NCI-H2107 treated with DMSO at 0.1 percent for 48 hours (cell line): ENCODE results near the gene UNC13A.

Experiments
- DNase-seq: peaks from one replicate; lab custom pipeline; 2025; ENCODE audit not compliant: unreplicated experiment; lab: John Stamatoyannopoulos, UW

The UNC13A gene

DNA sequence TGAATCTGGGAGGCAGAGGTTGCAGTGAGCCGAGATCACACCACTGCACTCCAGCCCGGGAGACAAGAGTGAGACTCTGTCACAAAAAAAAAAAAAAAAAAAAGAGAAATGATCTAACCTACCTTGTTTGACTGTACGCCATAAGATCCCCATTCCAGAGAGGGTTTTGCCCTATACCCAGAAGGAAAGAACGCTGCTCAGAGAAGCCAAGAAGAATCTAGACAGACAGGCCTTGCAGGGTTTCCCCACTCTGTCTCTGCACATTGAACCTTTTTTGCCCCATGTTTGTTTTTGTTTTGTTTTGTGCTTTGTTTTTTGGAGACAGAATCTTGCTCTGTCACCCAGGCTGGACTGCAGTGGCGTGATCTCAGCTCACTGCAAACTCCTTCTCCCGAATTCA, 23.7 kb upstream of the UNC13A start:
- no peak for DNase-seq

DNA sequence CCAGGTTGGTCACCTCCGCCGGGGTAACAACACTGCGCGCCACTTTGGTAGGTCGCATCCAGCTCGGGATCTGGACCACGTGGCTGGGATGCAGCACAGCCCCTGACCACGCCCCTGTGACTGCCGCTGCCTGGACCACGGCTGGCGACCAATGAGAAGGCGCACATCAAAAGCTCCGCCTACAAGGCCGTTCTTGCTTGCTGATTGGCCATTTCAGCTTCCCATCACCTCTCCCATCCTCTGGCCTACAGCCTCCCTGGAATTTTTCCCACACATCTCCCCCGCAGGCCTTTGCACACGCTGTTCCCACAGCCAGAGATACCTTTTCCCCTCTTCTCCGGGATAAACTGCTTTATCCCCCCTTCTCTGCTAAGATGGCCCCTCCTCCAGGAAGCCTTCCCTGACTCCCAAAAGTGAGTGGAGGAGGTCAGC, 18.6 kb upstream of the UNC13A start:
- DNase-seq, result no peak

DNA sequence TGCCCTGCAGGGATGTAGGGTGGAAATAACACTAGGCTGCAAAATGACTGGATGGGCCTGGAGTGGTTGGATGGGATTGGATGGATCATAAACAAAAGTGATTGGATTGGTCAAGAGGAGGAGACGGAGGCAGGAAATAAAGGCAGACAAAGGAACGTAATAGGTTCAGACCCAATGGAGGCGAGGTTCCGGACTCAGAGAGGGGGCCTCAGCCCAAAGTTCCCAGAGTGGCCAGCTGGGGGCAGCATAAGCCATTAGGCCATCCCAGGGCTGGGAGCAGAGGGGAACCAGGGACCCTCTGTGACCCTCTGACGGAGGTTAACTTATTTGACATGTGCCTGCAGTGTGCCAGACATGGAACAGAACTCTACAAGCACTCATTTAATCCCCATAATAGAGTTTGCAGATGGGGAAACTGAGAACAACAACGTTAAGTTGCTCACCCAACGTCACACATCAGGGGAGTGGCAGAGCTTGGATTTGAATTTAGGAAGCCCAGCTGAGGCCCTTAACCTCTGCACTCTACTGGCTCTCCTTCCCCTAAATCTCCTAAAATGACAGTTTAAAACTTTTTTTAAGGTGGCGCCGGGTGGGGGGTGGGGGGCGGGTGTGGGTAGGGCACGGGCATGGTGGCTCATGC, 15.8 kb upstream of the UNC13A start:
- DNase-seq, result no peak

DNA sequence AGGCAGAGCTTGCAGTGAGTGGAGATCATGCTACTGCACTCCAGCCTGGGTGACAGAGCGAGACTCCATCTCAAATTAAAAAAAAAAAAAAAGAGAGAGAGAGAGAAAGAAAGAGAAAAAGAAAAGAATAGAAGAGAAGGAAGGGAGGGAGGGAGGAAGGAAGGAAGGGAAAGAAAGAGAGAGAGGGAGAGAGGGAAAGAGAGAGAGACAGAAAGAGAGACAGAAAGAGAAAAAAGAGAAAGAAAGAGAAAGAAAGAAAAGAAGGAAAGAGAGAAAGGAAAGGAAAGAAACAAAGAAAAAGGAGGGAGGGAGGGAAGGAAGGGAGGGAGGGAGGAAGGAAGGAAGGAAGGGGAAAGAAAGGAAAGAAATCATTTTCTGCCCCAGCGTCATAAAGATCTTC, 7.0 kb upstream of the UNC13A start:
- DNase-seq, result no peak

DNA sequence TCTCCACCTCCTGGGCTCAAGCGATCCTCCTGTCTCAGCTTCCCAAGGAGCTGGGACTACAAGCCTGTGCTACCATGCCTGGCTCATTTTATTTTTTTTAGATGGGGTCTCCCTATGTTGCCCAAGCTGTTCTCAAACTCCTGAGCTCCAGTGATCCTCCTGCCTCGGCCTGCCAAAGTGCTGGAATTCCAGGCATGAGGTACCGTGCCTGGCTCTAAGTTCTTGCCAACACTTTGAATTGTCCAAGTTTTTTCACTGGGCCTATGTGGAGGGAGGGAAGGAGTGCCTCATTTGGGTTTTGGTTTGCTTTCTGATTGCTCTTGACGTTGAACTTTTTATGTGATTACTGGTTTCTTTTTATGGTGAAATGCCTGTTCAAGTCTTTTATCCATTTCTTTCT, 4.4 kb upstream of the UNC13A start:
- no peak for DNase-seq

DNA sequence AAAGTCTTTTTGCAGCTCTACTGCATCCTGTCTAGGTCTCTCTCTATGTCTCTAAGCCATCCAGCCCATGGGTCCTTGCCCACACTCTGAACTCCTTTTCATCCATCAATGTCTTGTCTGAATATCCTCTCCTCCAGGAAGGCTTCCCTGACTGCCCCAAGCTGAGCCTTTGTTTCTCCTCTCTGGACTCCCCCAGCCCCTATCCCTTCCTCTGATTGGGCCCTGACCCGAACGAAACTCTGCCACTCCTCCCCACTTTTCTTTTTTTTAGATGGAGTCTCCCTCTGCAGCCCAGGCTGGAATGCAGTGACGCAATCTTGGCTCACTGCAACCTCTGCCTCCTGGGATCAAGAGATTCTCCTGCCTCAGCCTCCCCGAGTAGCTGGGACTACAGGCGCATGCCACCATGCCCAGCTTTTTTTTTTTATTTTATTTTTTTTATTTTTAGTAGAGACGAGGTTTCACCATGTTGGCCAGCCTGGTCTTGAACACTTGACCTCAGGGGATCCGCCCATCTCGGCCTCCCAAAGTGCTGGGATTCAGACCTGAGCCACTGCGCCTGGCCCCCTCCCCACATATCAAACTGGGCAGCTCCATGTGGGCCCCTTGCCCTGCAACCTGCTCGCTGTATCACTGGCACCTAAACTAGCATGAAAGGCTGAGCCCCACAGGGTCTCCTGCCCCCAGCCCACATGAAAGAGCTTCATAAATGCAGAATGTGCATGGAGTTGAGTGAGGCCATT, 870 bp upstream of the UNC13A start:
- DNase-seq, result no peak

DNA sequence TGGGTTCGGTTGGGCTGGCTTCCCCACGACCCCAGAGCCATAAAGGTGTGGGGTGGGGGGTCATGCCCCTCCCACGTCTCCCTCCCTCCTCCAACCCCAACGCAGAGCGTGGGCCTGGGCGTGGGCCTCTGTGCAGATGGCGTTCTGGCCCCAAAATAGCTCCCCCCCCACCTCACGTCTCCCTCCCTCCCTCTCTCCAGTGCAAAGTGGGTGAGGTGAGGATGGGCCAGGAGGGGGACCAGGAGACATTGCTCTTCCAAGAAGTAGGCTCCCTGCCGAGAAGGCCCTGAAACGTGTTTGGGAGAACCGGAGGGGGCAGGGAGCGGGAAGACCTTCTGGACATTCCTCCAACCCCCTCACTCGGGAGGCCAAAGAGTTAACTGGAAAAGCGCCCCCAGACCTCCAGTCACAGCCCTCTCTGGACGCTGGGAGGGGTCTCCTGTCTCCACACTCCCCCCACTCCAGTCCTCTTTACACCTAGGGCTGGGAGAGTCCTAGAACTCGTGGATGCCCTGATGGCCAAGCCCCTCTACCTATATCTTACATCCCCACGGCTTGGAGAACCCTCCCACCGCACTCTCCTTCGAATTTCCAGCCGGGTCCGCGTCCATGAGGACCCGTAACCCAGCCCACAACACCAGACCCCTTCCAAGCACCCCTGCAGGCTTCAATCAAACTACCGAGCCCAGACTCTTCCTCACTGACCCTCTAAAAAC, 855 bp downstream of the UNC13A start:
- DNase-seq, result no peak

DNA sequence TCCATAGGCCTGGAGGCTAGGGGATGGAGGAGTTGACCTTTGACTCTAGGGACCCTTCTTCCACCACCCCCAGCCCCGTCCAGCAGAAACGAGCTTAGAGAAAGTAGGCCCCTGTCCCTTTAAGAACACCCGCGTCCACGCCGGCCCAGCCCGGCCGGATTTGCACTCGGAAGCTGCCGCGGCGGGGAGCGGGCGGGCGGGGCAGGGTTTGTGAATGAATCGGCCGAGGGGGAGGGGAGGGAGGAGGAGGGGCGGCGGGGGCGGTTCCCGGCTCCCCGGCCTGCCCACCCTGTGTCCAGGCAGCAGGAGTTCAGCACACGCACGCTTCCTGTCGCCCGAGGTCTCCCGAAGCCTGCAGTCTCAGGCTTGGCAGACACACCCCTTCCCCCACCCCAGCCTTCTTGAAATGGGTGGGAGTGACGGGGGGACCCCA, 1.5 kb downstream of the UNC13A start:
- no peak for DNase-seq

DNA sequence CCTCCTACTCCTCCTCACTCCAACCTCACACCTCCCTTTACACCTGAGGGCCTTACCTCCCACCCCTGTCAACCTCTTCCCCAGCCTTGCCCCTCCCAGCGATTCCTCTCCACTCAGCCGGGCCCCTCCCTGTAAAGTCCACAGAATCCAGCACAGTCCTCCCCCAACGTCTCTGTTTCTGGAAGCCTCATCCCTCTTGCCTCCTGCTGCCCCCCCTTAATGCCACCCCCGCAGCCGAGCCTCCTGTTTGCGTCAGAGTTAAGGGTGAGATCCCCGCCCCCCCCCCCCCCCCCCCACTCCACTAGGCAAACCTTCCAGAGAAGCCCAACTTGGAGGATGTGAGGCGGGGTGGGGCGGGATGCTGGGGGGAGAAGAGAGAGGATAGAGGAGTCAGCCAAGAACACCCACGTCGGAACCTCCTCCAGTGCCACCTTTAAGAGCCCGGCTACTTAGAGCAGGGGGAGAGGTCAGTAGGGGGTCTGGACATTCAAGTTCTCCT, 2.1 kb downstream of the UNC13A start:
- DNase-seq, result no peak

DNA sequence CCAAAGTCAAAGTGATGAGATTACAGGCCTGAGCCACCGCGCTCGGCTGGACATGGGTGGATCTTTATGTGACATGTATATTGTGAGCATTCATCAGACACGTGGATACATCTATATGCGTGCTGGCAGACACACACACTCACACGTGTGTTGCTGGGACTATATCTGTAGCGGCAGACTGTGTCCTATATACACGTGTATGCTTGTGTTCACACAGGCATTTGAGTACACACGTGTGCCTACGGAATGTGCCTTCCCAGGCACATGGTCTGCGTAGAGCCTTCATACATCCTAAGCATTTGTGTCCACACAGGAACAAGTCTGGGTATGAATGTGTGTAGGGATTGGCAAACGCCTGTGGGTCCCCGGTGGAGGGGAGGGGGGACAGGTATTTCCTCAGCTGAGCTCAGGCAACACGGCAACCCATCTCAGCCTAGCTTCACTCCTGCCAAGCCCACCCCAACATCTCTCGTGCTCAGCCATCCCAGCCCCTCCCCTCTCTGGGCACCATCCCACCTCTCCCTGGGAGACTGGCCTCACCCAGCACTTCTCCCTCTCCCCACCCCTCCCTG, 2.6 kb downstream of the UNC13A start:
- no peak for DNase-seq

DNA sequence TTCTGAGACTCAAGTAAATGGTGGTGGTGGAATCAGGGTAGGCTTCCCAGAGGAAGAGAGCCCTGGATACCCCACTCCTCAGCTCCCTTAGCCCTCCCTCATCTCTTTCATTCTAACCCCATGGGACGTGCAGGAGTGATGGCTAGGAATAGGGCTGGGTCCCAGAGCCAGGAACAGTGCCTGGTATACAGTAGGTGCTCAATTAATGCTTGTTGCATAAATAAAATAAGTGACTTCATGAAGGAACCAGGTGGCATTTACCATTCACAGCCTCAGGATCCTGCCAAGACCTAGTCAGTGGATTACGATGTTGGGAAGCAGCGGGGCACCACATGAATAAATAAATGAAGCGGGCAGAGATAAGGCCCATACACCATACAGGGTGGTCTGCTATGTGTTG, 3.9 kb downstream of the UNC13A start:
- no peak for DNase-seq

DNA sequence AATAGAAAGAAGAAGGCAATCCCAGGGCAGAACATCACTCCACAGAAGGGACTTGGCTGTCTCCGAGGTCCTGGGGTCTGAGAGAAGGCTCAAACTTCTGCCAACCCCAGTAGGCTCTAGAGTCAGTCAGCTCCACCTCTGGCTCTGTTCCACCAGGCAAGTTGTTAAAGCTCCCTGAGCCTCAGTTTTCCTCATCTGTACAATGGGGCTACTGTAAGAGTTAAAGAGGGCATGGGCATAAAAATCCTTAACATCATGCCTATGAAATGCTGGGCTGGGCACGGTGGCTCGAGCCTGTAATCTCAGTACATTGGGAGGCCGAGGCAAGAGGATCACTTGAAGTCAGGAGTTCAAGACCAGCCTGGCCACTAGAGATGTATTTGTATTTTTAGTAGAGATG, 5.1 kb downstream of the UNC13A start:
- no peak for DNase-seq

DNA sequence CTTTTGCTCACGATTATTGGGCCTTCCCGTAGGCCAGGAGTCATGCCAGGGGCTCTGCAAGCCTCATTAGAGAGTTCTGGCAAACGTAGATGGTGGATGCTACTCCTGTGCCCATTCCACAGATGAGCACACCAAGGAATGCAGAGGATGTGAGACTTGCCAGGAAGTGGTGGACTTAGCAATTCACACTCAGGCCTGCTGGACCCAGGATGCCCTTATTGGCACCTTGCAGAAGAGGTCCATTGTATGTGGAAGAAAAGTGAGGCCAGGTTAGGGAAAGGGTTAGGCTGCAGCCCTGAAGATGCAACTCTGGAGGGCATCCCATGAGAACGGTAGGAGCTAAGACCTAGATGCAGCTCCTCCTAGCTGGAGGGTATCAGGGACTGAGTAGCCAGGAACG, 5.9 kb downstream of the UNC13A start:
- no peak for DNase-seq

DNA sequence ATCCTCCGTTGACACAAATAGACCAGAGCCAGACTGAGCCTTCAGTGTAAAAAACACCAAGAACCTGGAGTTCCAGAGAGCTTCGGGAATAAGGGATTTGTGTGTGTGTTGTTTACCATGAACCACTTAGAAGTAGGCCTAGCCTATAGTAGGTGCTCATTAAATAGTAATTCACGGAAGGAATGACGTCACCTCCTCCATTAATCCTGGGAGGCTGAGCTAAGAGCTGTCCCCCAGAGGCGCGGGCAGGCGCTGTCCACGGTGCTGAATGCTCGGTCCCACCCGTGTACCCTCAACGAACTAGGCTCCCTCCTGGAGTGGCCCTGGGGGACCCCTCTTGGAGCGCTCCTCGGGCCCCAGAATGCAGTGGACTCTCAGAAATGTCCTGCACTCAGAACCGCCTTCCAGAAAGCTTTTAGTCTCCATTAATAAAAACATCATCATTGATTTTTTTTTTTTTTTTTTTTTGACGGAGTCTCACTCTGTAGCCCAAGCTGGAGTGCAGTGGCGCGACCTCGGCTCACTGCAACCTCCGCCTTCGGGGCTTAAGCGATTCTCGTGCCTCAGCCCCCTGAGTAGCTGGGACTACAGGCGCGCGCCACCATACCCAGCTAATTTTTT, 6.5 kb downstream of the UNC13A start:
- DNase-seq, result no peak

DNA sequence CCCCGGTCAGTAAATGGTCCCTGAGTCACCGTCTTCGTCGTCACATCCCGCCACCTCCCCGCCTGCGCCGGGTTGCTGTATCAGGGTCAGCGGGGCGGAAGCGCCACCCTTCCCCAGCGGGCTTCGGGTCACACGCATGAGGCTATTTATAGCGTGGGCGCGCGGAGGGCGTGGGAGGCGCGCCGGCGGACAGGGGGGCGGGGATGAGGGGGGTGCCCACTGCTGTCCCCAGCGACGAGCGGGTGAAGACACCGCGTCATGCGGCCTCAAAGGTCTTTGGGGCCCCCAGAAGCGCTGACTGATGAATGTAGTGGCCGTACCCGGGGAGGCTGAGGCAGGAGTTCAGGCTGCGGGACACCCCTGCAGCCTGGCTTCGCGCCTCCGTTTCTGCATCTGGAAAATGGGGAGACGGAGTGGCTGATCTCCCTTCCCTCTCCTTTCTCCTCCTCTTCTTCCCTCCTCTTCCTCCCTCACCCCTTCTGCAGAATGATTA, 7.9 kb downstream of the UNC13A start:
- DNase-seq, result no peak

DNA sequence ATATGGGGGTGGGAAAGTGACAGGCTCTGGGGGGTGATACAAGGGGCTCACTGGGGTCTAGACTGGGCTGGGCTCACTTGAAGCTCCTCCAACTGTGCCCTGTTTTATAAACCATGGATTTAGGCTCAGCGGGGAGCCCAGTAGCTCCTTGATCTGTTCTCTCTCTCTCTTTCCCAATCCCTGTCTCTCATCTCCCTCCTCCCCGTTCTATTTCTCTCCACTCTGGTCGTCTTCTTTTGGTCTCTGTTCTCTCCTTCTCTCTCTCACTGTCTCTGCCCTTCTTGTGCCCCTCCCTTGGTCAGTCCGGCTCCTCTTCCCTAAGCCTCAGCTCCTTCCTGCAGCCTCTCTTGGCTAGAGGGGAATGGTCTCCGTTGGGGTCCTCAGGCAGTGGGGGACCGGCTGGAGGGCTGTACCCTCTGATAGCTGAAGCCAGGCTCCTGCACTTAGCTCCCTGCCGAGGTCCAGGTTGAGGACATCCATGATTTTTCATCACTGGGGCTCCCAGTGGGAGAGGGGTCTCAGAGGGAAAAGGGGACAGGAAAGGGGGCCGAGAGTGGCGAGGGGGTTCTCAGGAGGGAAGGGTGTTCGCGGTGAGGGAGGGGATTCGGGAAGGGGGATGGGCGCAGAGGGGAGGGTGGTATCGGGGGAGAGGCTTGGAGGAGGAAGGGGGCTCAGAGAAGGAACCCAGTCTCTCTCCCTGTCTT, 8.5 kb downstream of the UNC13A start:
- no peak for DNase-seq

DNA sequence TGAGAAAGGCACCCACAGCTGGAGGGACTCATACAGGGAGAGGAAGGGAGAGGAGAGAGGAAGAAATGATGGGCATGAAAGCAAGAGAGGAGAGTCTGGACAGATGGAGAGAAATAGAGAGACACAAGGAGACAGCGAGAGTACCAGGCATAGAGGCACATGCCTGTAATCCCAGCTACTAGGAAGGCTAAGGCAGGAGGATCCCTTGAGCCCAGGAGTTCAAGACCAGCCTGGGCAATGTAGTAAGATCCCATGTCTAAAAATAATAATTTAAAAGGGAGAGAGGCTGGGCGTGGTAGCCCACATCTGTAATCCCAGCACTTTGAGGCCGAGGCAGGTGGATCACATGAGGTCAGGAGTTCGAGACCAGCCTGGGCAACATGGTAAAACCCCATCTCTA, 9.3 kb downstream of the UNC13A start:
- no peak for DNase-seq

DNA sequence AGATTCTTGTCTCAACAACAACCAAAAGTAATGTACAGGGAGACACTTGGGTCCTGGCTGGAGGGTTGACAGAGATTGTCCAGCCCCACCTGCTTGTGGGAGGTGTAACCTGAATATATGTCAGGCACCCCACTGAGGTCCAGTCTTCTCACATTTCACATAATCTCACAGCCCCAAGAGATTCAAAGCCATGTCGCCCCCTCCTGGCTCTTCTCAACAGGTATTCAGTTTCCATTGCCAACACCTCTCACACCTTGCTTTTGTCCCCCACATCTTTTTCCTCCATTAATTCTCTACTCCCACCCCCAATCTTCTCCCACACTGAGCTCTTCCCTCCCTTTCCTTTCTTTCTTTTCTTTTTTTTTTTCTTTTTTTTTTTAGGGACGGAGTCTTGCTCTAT, 11.2 kb downstream of the UNC13A start:
- no peak for DNase-seq

DNA sequence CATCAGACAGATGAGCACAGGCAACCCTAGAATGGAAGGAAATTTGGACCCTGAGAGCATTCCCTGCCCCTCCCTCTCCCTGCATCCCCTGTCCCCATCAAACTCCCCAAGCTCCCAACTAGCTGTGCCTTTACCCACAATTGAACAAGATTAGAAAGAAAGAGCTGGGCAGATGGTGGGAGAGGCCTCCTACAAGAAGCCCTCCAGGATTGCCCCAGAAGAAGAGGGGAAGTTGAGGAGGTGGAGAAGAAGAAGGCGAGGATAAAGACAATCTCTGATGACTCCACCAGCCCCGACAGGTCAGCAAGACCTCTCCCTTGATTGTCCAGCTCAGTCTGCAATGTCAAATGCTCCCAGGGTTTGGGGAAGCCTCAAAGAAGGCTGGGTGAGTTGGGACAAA, 11.9 kb downstream of the UNC13A start:
- DNase-seq, result no peak
